Activated CD4-positive, alpha-beta T cell treated with anti-CD3 and anti-CD28 coated beads for 36 hours (primary cell): ENCODE data around the gene APOC1. TPM values are rescaled to one million over a fixed set of nuclear protein-coding genes. Genes with fewer than 3 reads are reported as not detected.

Experiments used
- ATAC-seq: fragments of 200-7000 bp; cut with Tn5 transposase; one replicate; pipeline ENCODE4 v1.10.0; 2021; ENCODE audit warnings: mild to moderate bottlenecking, moderate library complexity
- CTCF ChIA-PET: fragments of 350-600 bp; sonication (Branson Sonifier 250); formaldehyde crosslinking; loops from one replicate; lab custom pipeline; 2021; ENCODE audit warnings: antibody characterized with exemption; lab: Charles Lee
- POLR2A ChIA-PET: fragments of 350-600 bp; sonication (Branson Sonifier 250); formaldehyde crosslinking; loops from one replicate; lab custom pipeline; 2021; ENCODE audit warnings: antibody characterized with exemption, inconsistent platforms; lab: Charles Lee
- DNase-seq: peaks from one replicate; pipeline ENCODE4 v3.0.0-alpha.2; 2020
- H3K27ac Mint-ChIP-seq: one replicate; pipeline ENCODE4 v1.8.0; 2021; ENCODE audit warnings: mixed read lengths
- H3K27me3 Mint-ChIP-seq: one replicate; pipeline ENCODE4 v1.8.0; 2021; ENCODE audit warnings: mixed read lengths
- H3K36me3 Mint-ChIP-seq: one replicate; pipeline ENCODE4 v1.8.0; 2021; ENCODE audit warnings: low read depth, mixed read lengths
- H3K4me1 Mint-ChIP-seq: one replicate; pipeline ENCODE4 v1.8.0; 2021; ENCODE audit warnings: mixed read lengths
- H3K4me3 Mint-ChIP-seq: one replicate; pipeline ENCODE4 v1.8.0; 2021; ENCODE audit warnings: mild to moderate bottlenecking, moderate library complexity, mixed read lengths
- H3K9me3 Mint-ChIP-seq: one replicate; pipeline ENCODE4 v1.8.0; 2021; ENCODE audit warnings: low read depth, mixed read lengths
- intact Hi-C, 2 experiments: fragments of 100-400 bp; cut with DNase I in 1 of 2; cut with micrococcal nuclease in 1 of 2; formaldehyde crosslinking; loops; one replicate each; pipeline versions ENCODE4 v1.14.2 to v1.15.1; 2022 to 2024; cut with DNase I, micrococcal nuclease
- total RNA-seq, 2 experiments: library from RNA; stranded (reverse); gene quantifications; one replicate each; pipeline ENCODE4 v1.2.3, GENCODE V29; 2021

APOC1 gene
- total RNA-seq, 2 experiments from 2014 or later, result 2.8 to 2.9 TPM

GRCh38 chr19:44958090-44958489 is 43.7 kb downstream of the APOC1 start:
- ATAC-seq (no peak), DNase-seq (no peak)
- H3K4me1 Mint-ChIP-seq, result peaks cover 46% of the 10 kb centered on the region
- ChIA-PET CTCF (interaction anchor here (1.0 kb wide), 1 partner anchor 31 kb away, joined by 3 read pairs; no protein-coding TSS in a partner anchor), POLR2A (interaction anchor here (0.6 to 0.7 kb wide), 2 partner anchors 176 to 215 kb away, joined by 5 to 6 read pairs; no protein-coding TSS in a partner anchor)
- no peaks in the 10 kb centered on the region for H3K27me3 Mint-ChIP-seq
- intact Hi-C loops, result loop anchor here in 1 of 2 experiments (5.0 kb wide), 1 partner anchor 929 kb away; the partner anchor contains the start of gene IRF2BP1
- H3K4me3 Mint-ChIP-seq, result no peak overlapping the region
- H3K27ac Mint-ChIP-seq, result peak overlapping the region; percentile 59
- H3K36me3 Mint-ChIP-seq, result peaks cover 8% of the 10 kb centered on the region
- H3K9me3 Mint-ChIP-seq, result no peaks in the 10 kb centered on the region

- H3K4me3 Mint-ChIP-seq, result no peak overlapping the region
- ATAC-seq (no peak), DNase-seq (no peak)
- ChIA-PET CTCF (interaction anchor here (0.5 to 1.4 kb wide), 3 partner anchors 7 to 378 kb away, joined by 4 to 5 read pairs (median 4); no protein-coding TSS in a partner anchor), POLR2A (no interaction called here)
- intact Hi-C loops, result loop anchor here in 1 of 2 experiments (5.0 kb wide), 1 partner anchor 928 kb away; the partner anchor contains the start of gene IRF2BP1
- H3K9me3 Mint-ChIP-seq, result no peaks in the 10 kb centered on the region
- peak overlapping the region; percentile 63 for H3K27ac Mint-ChIP-seq
- peaks cover 9% of the 10 kb centered on the region for H3K36me3 Mint-ChIP-seq
- peaks cover 38% of the 10 kb centered on the region for H3K4me1 Mint-ChIP-seq
- no peaks in the 10 kb centered on the region for H3K27me3 Mint-ChIP-seq
These were observed 45.3 kb downstream of the APOC1 start for GRCh38 chr19:44959691-44960090.

- Mint-ChIP-seq H3K27ac (no peak overlapping the region), H3K36me3 (peaks cover 11% of the 10 kb centered on the region), H3K9me3 (no peaks in the 10 kb centered on the region), H3K27me3 (no peaks in the 10 kb centered on the region), H3K4me3 (no peak overlapping the region), H3K4me1 (peaks cover 33% of the 10 kb centered on the region)
- POLR2A ChIA-PET, result interaction anchor here (0.9 kb wide), 1 partner anchor 78 kb away, joined by 3 read pairs; no protein-coding TSS in a partner anchor
- no peak for ATAC-seq
- CTCF ChIA-PET, result interaction anchor here (0.9 to 1.4 kb wide), 3 partner anchors 9 to 365 kb away, joined by 3 to 5 read pairs (median 4); no protein-coding TSS in a partner anchor
- no peak for DNase-seq
- intact Hi-C loops, result no loop called here
These were observed 46.7 kb downstream of the APOC1 start for GRCh38 chr19:44960906-44961728.

GRCh38 chr19:44961821-44962220 is 47.4 kb downstream of the APOC1 start:
- Mint-ChIP-seq H3K27me3 (no peaks in the 10 kb centered on the region), H3K4me3 (no peak overlapping the region), H3K36me3 (peaks cover 11% of the 10 kb centered on the region), H3K27ac (no peak overlapping the region), H3K4me1 (peaks cover 26% of the 10 kb centered on the region), H3K9me3 (no peaks in the 10 kb centered on the region)
- intact Hi-C loops, result no loop called here
- POLR2A ChIA-PET, result no interaction called here
- ATAC-seq (no peak), DNase-seq (no peak)
- CTCF ChIA-PET, result interaction anchor here (0.9 to 1.4 kb wide), 2 partner anchors 10 to 25 kb away, joined by 4 to 5 read pairs; no protein-coding TSS in a partner anchor

GRCh38 chr19:44968118-44968517 is 53.7 kb downstream of the APOC1 start:
- no peak for DNase-seq
- POLR2A ChIA-PET, result no interaction called here
- Mint-ChIP-seq H3K36me3 (peaks cover 14% of the 10 kb centered on the region), H3K9me3 (no peaks in the 10 kb centered on the region), H3K27me3 (no peaks in the 10 kb centered on the region), H3K27ac (no peak overlapping the region), H3K4me3 (no peak overlapping the region), H3K4me1 (no peaks in the 10 kb centered on the region)
- intact Hi-C loops, result no loop called here
- CTCF ChIA-PET, result no interaction called here
- no peak for ATAC-seq

GRCh38 chr19:44968670-44969069 is 54.3 kb downstream of the APOC1 start:
- H3K27me3 Mint-ChIP-seq, result no peaks in the 10 kb centered on the region
- no peak overlapping the region for H3K27ac Mint-ChIP-seq
- intact Hi-C loops, result no loop called here
- POLR2A ChIA-PET, result no interaction called here
- no peaks in the 10 kb centered on the region for H3K4me1 Mint-ChIP-seq
- CTCF ChIA-PET, result no interaction called here
- H3K4me3 Mint-ChIP-seq, result no peak overlapping the region
- H3K9me3 Mint-ChIP-seq, result no peaks in the 10 kb centered on the region
- DNase-seq (no peak), ATAC-seq (no peak)
- peaks cover 14% of the 10 kb centered on the region for H3K36me3 Mint-ChIP-seq

Other genes with a start within 250 kb of the APOC1 start
- gene CEACAM19, start 243.1 kb upstream of the APOC1 start, total RNA-seq, result under 1 TPM; 0.56 to 0.73 TPM
- not detected for gene CEACAM16, start 215.5 kb upstream of the APOC1 start, total RNA-seq
- 10 to 100 TPM; 56.2 to 81.5 TPM for gene BCL3, start 165.9 kb upstream of the APOC1 start, total RNA-seq
- not detected for gene CBLC, start 136.7 kb upstream of the APOC1 start, total RNA-seq
- not detected for gene BCAM, start 105.5 kb upstream of the APOC1 start, total RNA-seq
- under 1 TPM; 0.80 to 0.93 TPM for gene NECTIN2, start 68.3 kb upstream of the APOC1 start, total RNA-seq
- 100 to 1,000 TPM; 120 to 132 TPM for gene TOMM40, start 23.4 kb upstream of the APOC1 start, total RNA-seq
- gene APOE, start 8.8 kb upstream of the APOC1 start, total RNA-seq, result under 1 TPM; 0.55 to 0.70 TPM
- not detected for gene APOC4, start 27.6 kb downstream of the APOC1 start, total RNA-seq
- not detected for gene APOC2, start 31.4 kb downstream of the APOC1 start, total RNA-seq
- gene CLPTM1, start 40.8 kb downstream of the APOC1 start, total RNA-seq, result 10 to 100 TPM; 41.6 to 44.1 TPM
- 10 to 100 TPM; 43.8 to 51.2 TPM for gene RELB, start 86.9 kb downstream of the APOC1 start, total RNA-seq
- 100 to 1,000 TPM; 101 to 103 TPM for gene CLASRP, start 124.4 kb downstream of the APOC1 start, total RNA-seq
- gene ZNF296, start 161.9 kb downstream of the APOC1 start, total RNA-seq, result 1 to 10 TPM; 3.1 to 4.8 TPM
- gene GEMIN7, start 164.7 kb downstream of the APOC1 start, total RNA-seq, result 10 to 100 TPM; 35.4 to 35.5 TPM
- 10 to 100 TPM; 12.5 to 14.1 TPM for gene PPP1R37, start 178.6 kb downstream of the APOC1 start, total RNA-seq
- gene NKPD1, start 246.4 kb downstream of the APOC1 start, total RNA-seq, result under 1 TPM; 0.09 to 0.11 TPM